CD4-positive, alpha-beta T cell treated with Interleukin-21 for 1 hour (primary cell): Measurements from ENCODE around the gene SLC38A2.

Experiments
- DNase-seq: peaks from one replicate; pipeline ENCODE4 v3.0.0-alpha.2; 2020

Gene SLC38A2

DNA sequence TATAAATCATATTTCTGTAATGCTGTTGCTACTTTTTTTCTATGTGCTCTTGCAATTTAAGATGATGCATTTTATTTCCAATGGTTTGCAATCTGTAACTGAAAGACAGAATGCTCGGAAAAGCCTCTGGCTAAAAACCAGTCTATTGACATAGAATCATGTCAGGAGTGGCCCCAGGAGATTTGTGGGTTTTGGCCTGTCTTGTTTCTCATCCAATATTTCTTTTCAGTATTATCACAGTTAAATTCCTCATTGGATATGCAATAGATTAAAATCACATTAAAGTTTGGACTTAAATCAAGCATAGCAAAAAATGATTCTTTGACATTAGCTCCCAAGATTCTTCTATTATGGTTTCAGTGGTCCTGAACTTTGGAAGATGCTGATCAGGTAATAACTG is 19.1 kb upstream of the SLC38A2 start:
- DNase-seq, result no peak

DNA sequence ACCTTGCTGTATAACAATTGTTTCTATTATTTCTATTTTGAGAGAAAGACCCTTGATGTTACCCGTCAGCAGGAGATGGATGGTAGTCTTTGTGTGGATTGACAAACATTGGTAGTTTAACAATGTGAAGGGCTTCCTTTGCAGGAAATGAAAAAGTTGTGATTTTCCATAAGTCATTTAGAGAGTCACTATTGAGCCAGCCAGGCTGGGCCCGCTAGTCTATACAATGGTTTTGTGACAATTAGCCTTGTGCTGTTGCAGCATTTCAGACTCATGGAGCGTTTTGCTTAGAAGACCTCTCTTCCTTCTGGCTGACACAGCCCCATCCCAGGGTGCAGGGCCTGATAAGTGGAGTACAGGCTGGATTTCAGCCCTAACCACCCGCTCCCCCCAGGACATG is 18.3 kb upstream of the SLC38A2 start:
- no peak for DNase-seq

DNA sequence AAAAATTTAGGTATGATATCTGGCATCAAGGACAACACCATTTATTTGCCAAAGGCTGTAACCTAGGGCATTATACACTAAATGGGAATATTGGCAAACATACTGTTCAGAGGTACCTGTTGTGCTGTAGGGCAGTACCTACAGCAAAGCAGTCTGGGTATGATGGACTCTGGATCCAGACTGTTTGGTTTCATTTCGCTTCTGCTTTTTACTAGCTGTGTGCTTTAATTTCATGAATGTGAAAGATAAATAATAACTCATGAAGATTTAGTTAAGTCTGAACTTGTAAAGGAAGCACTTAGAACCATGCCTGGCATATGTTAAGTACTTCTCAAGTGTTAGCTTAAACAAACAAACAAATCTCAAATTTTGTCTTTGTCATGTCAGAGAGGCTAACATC is 17.7 kb upstream of the SLC38A2 start:
- DNase-seq, result no peak

DNA sequence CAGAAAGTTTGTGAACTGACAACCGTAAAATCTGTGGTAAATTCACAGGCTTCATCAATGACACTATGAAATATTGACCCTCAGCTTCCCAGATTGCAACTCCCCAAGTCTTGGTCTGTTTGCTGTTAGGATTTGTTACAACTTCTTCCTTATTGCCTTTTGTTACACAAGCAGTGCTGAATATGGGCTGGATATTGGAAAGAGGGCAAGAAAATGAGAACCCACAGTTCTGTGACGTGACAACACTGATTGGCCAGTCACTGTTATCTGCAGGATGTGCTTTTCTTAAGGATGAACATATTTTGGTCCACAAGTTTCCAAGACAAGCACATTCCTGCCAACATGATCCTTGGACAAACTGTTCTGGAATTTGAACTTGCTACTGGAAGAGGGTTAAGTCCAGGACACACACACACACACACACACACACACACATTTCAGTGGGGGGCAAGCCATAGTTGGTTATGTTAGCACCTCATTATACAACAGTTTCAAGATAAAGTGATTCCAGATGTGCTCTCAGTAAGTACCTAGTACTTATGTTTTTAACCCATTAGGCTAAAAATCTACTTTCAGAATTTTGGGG is 16.6 kb upstream of the SLC38A2 start:
- no peak for DNase-seq

DNA sequence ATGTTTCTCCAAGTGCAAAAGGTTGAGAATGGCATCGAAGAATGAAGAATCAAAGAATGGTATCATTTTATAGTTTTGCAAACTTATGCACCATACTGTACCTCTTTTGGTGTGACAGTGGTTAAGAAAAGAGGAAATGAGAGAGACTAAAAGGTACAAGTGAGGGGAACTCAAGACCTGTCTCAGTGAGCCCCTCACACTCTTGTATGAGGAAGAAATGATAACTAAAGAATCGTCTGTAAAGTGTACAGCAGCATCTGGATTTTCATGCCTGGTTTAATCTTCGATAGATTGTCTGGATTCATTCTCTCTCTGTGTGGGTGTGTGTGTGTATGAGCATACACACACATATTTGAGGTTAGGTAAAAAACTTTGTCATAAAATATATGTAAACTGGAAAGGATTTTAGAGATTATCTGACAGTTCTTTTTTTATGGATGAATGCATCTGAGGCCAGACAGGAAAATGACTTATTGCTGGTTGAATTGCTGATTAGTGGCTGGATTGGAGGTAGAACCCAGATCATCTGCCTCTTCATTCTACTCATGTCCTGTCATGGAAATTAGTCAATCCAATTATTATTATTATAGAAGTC is 16.0 kb upstream of the SLC38A2 start:
- DNase-seq, result no peak

DNA sequence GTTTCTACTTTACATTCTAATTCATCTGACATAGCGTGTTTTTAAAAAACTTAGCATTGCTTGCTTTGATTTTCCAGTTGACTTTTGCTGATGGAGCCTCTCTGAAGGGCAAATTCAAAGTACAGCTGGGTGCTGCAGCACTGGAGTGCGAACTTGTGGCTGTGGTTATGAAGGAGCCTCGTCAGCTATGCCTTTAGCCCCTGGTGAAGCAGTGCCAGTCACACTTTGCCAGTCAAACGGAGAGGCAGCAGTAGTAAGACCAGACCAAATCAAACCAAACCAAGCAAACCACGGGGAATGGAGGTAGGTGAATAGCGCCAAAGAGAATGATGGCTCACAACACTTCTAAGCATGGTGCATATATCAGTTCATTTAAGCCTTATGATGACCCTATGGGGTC is 15.1 kb upstream of the SLC38A2 start:
- no peak for DNase-seq

DNA sequence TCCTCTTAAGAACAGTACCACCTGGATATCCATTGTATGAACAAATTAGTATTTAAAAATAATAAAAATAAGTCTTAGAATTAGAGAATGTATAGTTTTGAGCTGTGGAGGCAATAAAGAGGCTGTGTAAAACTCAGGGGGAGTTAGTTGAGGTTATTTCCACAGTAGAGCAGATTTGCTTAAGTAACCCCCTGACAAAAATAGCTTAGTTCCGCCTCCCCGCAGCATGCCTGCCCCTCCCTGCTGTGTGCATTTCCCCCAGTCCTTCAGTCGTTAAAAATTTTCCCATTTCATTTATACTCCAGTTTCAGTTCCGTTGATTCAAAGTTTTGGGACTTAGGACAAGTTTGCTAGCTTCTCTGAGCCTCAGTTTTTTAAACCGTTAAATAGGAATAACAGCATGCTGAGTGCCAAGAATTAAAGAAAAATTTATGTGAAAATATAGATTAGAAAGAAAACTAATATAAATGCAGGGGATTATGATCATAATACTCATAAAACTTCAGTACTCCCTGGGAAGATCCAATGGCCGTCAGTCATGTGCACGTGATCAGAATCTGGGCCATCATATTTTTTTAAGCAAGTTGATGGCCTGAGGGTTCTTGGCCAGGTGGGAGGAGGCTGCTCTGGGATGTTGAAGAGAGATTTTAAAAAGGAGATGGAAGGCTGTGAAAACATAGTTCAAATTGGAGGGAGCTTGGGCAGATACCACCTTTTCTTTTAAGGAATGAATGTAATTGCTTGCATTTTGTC is 14.5 kb upstream of the SLC38A2 start:
- no peak for DNase-seq

DNA sequence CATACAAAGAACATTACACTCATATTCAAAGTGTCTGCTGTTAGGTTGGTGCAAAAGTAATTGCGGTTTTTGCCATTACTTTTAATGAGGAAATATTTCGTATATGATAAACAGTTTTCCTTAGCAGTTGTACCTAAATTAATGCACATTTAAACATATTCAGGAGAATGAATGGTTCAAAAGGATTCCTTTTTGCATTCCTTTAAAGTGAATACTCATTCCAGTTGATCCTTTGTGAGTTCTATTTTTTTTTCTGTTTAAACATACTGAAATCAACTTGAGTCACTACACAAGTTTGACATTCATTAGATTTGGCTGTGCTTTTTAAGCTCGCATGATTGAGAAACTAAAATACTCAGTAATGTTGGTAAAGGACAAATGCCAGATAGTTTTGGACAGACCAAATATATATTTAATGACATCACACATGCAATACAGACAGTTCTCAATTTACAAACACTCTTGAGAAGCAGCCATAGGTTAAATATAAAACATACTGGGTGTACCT is 13.8 kb upstream of the SLC38A2 start:
- no peak for DNase-seq

DNA sequence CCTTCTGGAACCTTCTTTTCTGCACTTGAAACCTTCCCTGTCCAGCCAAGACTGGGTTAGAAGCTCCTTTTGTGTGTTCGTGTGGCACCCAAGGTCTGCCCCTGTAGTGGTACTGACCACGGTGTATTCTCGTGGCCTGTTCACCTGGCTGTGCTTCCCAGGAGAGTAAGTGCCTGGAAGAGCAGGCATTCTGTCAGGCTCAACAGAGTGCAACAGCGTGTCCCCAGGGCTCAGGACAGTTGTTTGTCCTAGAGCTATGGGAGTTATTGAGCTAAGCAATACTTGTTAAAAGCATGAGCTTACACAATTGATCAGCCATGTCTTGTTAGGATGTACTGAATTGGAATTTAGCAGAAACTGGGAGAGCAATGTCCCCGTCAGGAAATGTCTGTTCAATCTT is 12.9 kb upstream of the SLC38A2 start:
- no peak for DNase-seq

DNA sequence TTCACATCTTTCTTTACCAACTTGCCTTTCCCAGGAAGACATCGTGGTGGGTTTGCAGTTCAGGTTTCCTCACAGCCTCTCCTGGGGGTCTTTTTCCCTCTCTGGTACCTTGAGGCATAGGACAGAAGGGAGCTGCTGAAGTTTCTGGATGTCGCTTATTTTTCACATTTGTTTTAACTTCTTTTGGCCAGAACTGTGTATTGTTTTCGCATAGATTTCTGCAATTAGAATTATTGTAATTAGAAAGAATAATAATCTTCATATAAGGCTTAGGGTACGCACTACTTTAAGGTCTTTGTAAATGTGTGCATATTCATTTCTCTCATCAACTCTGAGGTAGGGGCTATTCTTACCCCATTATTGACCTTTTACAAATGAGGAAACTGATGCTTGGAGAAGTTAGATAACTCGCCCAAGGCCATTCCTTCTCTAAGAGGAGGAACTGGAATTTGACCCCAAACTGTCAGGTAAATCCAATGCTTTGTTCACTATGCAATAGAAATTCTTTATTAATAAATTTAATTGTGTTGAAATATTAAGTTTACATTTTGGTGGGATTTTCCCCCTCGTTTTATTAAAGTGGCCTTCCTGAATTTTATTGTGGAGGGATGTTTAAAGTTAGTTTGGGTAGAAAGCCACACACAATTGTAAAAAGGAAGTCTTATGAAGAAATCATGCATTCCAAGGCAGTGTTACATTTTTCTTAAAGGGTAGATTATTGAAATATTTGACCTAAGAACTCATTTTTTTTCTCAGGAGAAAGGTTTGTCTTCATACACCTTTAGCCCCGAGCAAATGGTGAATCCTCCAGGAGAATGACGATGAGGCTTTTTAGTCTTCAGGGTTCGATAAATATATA is 12.1 kb upstream of the SLC38A2 start:
- DNase-seq, result no peak

DNA sequence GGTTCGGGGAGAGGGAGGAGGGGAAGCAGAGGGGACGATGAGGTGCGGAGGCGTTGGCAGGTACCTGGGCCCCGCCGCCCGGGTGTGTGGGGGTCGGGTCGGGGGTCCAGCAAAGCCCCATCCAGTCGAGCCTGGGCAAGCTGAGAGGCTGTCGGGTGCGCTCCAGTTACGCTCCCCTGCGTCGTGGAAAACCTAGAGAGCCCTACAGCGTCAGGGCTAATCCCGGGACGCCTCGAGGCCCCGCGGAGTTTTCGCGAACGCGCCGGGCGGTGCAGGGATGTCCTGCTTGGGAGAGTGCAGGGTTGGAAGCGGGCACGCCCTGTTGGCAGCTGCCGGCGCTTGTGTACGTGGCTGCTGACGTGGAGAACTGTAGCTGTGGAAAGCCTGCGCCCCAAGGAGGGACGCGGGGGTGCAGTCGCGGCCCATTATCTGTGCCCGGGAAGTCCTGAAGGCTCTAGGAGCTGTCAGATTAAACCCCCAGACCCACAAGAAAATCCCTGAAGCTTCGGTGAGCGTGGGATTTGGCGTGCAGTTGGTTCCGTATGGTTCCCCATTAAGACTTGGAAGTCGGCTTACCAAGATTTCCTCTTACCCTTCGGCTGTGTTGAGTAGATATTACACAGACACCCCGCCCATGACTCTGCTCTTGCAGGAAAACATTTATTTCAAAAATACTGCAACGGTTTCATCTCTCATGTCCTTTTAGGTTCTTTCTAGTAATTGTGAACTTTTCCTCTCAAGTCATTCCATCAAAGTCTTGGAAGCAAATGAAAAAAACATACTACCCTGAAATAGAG is 11.3 kb upstream of the SLC38A2 start:
- DNase-seq, result peak; percentile 72

DNA sequence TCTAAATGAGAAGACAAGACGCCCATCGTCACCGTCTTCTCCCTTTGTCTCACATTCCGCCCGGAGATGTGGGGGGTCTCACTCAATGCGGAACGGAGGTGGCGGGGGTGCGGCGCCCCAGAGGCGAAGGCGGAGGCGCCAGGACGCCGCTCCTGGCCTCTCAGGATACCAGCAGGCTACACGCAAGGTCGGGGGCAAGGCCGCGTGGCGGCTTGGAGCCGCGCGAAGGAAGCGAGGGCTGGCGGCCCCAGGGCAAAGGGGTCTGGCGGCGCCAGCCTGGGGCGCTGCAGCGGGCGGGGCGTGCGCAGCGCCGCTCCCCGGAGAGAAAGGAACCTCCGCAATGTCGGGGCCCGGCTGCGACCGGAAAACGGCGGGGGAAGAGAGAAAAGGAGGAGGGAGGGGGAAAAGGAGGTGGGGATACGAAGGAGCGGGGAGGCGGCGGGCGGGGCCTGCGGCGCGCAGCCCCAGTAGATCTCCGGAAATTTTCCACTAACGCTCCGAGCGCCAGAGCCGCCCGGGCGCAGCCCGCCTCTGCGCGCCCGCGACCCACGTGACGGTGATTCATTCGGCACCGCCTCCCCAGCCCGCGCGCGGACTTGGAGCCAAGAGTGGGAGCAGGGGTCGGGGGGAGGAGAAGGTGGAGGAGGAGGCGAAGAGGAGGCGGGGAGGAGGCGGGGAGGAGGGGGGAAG is 10.5 kb upstream of the SLC38A2 start:
- peak; percentile 93 for DNase-seq

DNA sequence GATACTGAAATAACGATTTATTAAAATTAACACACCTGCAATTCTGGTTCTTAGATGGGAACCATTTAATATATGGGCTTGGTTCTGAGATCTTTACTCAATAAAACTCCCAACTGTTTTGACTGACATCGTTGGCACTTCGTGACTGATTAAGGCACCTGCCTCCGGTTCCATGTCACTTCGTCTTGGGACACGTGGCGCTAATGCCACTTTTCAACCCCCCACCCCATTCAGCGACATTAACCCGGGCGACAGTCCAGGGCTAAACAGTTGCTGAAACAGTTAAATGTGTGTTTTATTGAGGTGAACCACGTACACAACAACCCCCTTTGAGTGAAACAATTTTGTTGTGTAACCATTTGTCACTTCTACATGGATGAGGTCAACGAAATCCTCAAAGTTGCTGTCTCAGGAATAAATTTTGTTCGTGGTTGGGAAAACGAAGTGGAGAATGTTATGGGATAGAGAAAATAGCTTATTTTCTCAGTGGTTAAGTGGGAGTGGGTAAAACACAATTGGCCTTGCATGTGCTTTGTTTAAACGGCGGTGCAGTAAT is 9.9 kb upstream of the SLC38A2 start:
- DNase-seq, result no peak

DNA sequence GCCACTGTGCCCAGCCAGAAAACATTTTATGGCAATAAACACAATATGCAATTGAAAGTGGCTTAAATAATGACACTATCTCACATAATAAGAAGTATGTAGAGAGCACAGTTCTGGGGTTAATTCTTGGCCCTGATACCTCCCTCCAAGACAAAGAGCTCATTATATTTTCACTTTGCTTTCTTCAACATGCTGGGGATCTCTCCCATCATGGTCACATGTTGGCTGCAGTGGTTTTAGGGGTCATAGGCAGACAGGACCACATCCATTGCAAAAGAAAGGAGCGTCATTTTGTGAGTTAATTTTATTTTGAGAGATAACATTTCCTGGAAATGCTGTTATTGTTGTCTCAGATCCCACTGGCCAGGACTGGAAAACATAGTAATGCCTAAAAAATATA is 8.3 kb upstream of the SLC38A2 start:
- DNase-seq, result no peak

DNA sequence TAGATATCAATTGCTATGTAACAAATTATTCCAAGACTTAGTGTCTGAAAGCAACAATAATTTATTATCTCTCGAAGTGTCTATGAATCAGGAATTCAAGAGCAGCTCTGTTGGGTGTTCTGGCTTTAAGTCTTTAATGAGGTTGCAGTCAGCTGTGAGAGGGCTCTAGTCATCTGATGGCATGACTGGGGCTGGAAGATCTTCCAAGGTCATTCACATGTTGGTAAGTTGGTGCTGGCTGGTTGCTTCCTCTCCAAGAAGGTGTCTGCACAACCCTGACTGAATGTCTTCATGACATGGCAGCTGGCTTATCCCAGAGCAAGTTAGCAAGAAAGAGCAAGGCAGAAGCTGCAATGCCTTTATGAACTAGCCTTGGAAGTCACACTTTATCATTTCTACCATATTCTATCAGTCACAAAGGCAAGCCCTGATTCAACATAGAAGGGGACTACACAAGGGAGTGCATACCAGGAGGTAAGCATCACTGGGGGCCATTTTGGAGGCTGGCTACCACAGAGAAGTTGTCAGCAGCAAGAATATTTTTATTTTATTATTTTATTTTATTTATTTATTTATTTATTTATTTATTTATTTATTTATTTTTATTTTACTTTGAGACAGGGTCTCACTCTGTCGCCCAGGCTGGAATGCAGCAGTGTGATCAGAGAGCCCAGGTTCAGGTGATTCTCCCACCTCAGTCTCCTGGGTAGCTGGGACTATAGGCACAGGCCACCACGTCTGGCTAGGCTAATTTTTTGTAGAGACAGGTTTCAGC is 7.6 kb upstream of the SLC38A2 start:
- no peak for DNase-seq

DNA sequence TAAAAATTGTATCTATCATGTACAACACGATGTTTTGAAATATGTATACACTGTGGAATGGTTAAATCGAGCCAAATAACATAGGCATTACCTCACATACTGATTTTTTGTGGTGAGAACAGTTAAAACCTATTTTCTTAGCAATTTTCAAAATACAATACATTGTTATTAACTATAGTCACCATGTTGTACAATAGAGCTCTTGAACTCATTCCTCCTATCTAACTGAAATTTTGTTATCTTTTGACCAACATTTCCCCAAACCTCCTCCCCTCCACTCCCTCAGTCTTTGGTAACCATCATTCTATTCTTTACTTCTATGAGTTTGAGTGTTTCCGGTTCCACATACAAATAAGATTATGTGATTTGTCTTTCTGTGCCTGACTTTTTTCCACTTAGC is 6.8 kb upstream of the SLC38A2 start:
- no peak for DNase-seq

DNA sequence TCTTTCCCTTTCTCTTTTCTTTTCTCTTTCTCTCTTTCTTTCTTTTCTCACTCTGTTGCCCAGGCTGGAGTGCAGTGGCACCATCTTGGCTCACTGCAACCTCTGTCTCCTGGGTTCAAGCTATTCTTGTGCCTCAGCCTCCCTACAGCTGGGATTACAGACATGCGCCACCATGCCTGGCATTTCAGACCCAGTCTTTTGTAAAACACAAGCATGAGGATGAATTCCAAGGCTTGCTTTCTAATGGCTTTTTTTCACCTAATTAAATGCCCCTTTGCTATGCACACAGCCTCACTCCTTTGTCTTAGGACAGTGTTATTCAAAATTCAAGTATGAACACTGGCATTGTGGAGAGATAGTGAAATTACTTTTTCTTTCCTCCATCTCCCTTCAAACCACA is 6.0 kb upstream of the SLC38A2 start:
- no peak for DNase-seq

DNA sequence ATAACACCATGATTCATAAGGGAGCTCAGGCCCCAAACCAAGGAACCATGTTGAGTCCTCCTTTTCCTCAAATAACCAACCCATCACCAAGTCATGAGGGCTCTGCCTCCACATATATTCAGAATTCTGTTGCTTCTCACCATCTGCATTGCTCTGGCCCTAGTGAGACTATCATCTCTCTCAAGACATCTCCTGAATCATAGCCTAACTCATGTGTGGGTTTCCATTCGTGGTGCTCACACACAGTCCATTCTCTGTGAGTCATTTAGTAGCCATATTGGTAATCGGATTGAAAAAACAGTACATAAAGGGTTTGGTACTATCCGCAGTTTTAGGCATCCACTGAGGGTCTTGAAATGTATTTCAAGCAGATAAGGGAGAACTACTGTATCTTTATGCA is 5.1 kb upstream of the SLC38A2 start:
- no peak for DNase-seq

DNA sequence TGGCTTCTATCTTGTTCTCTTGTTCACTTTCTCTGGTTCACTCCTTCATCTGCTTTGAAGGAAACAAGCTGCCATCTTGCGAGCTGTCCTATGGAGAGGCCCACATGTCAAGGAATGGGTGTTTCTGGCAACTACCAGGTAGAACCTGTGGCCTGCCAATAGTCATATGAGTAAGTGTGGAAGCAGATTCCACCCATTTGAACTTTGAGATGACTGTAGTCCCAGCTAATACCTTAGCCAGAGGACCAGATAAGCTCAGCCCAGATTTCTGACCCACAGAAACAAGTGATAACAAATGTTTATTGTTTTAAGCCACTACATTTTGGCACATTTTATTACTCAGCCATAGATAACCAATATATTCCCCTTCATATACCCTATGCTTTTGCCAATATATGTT is 4.0 kb upstream of the SLC38A2 start:
- no peak for DNase-seq

DNA sequence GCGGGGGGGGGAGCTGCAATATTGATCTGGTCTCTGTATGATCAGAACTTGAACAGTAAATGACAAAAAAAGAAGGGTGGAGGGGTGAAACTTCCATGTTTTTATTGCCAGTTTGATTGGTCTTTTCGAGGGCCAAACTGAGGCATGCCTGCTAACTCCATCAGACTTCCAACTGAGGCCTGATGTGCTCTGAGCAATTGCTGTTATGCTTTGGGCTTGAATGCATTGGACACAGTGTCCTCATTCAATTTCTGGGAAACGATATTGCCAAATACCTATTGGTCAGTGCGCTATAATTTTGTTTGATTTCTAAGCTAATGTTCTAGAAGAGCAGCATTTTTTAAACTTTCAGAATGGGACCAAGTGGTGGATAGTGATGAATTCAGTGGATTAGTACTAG is 2.1 kb upstream of the SLC38A2 start:
- no peak for DNase-seq

DNA sequence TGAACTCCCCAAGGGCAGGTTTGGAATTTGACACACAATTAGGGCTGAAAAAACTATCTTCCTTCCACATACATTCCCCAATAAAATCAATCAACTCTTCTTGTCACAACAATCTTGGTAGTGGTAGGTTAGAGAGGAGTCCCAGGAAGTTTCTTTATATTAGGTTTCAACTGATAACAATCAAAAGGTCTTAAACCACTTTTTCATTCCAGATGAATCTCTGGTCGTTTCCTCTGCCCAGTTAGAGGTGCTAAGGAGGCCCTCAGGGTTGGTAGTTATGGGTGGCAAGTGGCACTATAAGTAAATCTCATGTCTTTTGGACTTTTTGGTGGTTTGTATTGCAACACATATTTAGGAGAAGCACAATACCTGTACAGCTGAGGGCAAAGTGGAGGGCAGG is 1.7 kb upstream of the SLC38A2 start:
- DNase-seq, result no peak
